ENCODE measurements around the gene KIF2A.

DNA sequence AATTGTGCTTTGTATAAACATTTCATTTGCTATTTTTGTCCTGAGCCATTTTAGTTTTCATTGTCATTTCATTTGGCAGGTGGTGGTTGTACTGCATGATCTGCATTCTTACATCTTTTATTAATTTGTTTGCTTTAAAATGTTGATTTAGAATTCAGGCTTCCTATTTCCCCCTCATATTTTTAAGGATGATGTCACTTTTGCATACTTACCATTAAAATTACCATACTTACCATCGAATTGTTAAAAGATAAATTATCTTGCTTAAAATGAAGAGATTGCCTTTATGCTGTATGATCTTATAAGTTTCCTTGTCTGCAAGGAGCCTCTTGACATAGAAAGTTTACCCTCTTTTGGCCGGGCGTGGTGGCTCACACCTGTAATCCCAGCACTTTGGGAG is 66.6 kb downstream of the KIF2A start:
- TF ChIP-seq, protein P1, sequence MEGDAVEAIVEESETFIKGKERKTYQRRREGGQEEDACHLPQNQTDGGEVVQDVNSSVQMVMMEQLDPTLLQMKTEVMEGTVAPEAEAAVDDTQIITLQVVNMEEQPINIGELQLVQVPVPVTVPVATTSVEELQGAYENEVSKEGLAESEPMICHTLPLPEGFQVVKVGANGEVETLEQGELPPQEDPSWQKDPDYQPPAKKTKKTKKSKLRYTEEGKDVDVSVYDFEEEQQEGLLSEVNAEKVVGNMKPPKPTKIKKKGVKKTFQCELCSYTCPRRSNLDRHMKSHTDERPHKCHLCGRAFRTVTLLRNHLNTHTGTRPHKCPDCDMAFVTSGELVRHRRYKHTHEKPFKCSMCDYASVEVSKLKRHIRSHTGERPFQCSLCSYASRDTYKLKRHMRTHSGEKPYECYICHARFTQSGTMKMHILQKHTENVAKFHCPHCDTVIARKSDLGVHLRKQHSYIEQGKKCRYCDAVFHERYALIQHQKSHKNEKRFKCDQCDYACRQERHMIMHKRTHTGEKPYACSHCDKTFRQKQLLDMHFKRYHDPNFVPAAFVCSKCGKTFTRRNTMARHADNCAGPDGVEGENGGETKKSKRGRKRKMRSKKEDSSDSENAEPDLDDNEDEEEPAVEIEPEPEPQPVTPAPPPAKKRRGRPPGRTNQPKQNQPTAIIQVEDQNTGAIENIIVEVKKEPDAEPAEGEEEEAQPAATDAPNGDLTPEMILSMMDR (conservative IDR thresholded peaks at IDR 0.05 in 1 of 2, IDR thresholded peaks at IDR 0.05 in 1 of 2; ENCODE audit: extremely low read depth in 1 of 2, insufficient read depth in 1 of 2, low read depth in 1 of 2, low read length in 2 of 2): no peak
- no peak for TF ChIP-seq EZH2 (IDR thresholded peaks at IDR 0.05; ENCODE audit: borderline replicate concordance, low read length)
